VCaP (cell line): ENCODE results near the gene PPM1H.
"Not testable (repeated sequence)": the region's sequence is repeated elsewhere in the genome, so short reads cannot be mapped to it uniquely, and the experiment has no call there.

ENCODE experiments used
- H3K27ac ChIP-seq: fragments of 450-650 bp; 2 replicates; pipeline ENCODE4 v1.5.1; 2017
- CTCF ChIP-seq: fragments of 450-650 bp; conservative IDR thresholded peaks from 2 replicates; pipeline ENCODE4 v1.5.1; 2017; ENCODE audit warnings: mild to moderate bottlenecking, moderate library complexity

The PPM1H gene

GRCh38 chr12:62888454-62889110 lies 46.4 kb downstream of the PPM1H start:
- TF ChIP-seq CTCF: no peak
- H3K27ac ChIP-seq: no peak overlapping the region; the same call in 1 of the 2 replicates

DNA sequence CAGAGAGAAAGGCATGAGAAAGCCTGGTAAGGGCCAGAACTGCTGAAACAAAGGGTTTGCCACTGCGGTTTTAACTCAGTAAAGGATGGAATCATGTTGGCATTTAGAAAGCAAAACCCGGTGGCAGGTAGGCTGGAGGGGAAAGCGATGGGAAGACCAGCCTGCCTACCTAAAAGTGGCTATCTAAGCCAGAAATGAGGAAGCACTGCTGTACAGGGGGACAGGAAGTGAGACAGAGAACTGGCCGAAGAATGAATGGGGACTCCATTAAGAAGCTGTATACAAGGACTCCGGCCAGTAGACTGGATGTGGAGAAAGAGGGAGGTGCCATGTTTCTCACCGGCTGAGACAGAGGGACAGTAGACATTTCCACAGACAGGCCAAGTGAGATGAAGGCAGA lies 48.2 kb downstream of the PPM1H start:
- no peak overlapping the region for H3K27ac ChIP-seq
- TF ChIP-seq CTCF: no peak

GRCh38 chr12:62885242-62885641 lies 49.7 kb downstream of the PPM1H start:
- H3K27ac ChIP-seq: no peak overlapping the region
- no peak for TF ChIP-seq CTCF

GRCh38 chr12:62884832-62885231 lies 50.1 kb downstream of the PPM1H start:
- H3K27ac ChIP-seq: not testable (repeated sequence)

- no peak for TF ChIP-seq CTCF
- H3K27ac ChIP-seq: no peak overlapping the region
Measured at GRCh38 chr12:62882696-62883095, 52.3 kb downstream of the PPM1H start.

- no peak for TF ChIP-seq CTCF
- H3K27ac ChIP-seq: no peak overlapping the region
Measured at GRCh38 chr12:62882140-62882539, 52.8 kb downstream of the PPM1H start.

- no peak overlapping the region for H3K27ac ChIP-seq
- no peak for TF ChIP-seq CTCF
Measured at GRCh38 chr12:62879691-62880090, 55.3 kb downstream of the PPM1H start.

- not testable (repeated sequence) for H3K27ac ChIP-seq
Measured at GRCh38 chr12:62879228-62879627, 55.7 kb downstream of the PPM1H start.

DNA sequence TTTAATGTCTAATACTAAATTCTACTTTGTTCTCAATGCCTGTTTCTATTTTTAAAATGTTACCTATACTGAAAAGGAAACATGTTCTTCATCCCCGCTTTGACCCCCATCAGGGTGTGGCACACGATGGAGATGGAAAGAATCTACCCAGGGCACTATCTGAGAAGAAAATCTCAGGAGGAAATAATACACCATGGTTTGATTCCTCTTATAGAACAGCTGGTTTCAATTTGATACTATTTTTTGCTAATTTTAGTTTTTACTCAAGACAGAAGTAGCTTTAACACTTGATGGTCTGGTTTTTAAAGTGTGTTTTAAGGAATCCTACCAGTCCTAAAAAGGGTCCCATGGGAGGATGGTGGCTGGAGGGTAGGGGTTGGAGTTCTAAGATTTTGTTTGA lies 56.7 kb downstream of the PPM1H start:
- H3K27ac ChIP-seq: no peak overlapping the region
- no peak for TF ChIP-seq CTCF
